Left lung (tissue), 10 donors: ENCODE data around the gene PRLR. TPM values are rescaled to one million over a fixed set of nuclear protein-coding genes. Genes with fewer than 3 reads are reported as not detected.
A peak's percentile ranks its signal among the peaks of the same experiment; 100 is the strongest.

Experiments
- ATAC-seq: fragments of 200-7000 bp; cut with Tn5 transposase; one replicate; pipeline ENCODE4 v1.9.1; 2020; ENCODE audit warnings: moderate library complexity
- DNase-seq, 4 donors: peaks; one replicate each; pipeline ENCODE4 v3.0.0-alpha.2; 2013 to 2020
- H3K27ac ChIP-seq, 2 donors: fragments of 200-600 bp; sonication (generic) in 1 of 2; one replicate each; pipeline versions ENCODE4 v1.5.0 to v1.8.0; 2020 to 2021
- H3K27me3 ChIP-seq, 2 donors: fragments of 200-600 bp; sonication (generic) in 1 of 2; one replicate each; pipeline versions ENCODE4 v1.5.0 to v1.8.0; 2020 to 2021
- H3K36me3 ChIP-seq, 2 donors: fragments of 200-600 bp; sonication (generic) in 1 of 2; one replicate each; pipeline versions ENCODE4 v1.5.0 to v1.8.0; 2020 to 2021
- H3K4me1 ChIP-seq, 2 donors: fragments of 200-600 bp; one replicate each; pipeline ENCODE4 v1.8.0; 2021
- H3K4me3 ChIP-seq, 2 donors: fragments of 200-600 bp; sonication (generic) in 1 of 2; one replicate each; pipeline versions ENCODE4 v1.5.0 to v1.8.0; 2020 to 2021; ENCODE audit warnings: mild to moderate bottlenecking in 1 of 2
- H3K9me3 ChIP-seq, 2 donors: fragments of 200-600 bp; sonication (generic) in 1 of 2; one replicate each; pipeline versions ENCODE4 v1.5.0 to v1.8.0; 2020 to 2021
- CTCF ChIP-seq, 2 donors: fragments of 200-600 bp; sonication (generic) in 1 of 2; IDR thresholded peaks; one replicate each; pipeline versions ENCODE4 v1.5.0 to v1.8.0; 2021; ENCODE audit warnings: antibody characterized with exemption in 2 of 2
- intact Hi-C, 2 donors: fragments of 100-400 bp; cut with DNase I; formaldehyde crosslinking; loops; one replicate each; pipeline versions ENCODE4 v1.11.2 to v1.14.2; 2022
- polyA plus RNA-seq, 6 donors: library from polyadenylated mRNA; unstranded; fragments of 120-200 nt; gene quantifications; one replicate each; pipeline ENCODE4 v1.2.1, GENCODE V29; 2013; ENCODE audit not compliant: insufficient read length in 6 of 6
- total RNA-seq, 2 donors: library from RNA; stranded (reverse); fragmentation: NEBNext Ultra II Directional; extraction: Animal tissue kit (Norgen Biotek cat#: 25700); gene quantifications; one replicate each; pipeline ENCODE4 v1.2.1, GENCODE V29; 2021
- donor health status: DM: no; HTN: yes; CAD: no.
- donor health status: DM: no; HTN: no; CAD: no.

Gene PRLR
- total and polyA plus RNA-seq, 8 donors: 0.84 to 4.1 (median 2.5) TPM

DNA sequence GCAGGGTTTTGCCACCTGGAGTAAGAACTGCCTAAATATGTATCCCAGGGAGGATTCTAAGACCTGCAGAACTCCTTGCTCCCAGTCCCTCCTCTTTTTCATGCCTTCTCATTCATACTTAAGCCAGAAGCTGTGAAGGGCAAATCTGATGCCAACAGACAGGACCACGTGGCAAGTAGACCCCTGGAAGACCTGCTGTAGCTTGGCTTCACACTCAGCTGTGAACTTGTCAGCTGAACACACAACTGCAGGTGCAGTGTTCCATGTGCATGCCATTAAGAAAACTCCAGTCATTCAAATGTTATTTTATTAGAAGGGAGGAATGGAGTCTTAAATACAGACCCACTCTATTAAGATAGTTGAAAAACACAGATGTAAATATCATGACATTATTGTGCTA is 103.3 kb downstream of the PRLR start:
- intact Hi-C loops: no loop called here
- no peak for ATAC-seq
- no peak overlapping the region for H3K4me3 ChIP-seq

GRCh38 chr5:35125746-35126145 is 104.5 kb downstream of the PRLR start:
- Histone ChIP-seq H3K4me3 (no peak overlapping the region), H3K27me3 (no peaks in the 10 kb centered on the region), H3K27ac (no peak overlapping the region), H3K36me3 (no peaks in the 10 kb centered on the region), H3K4me1 (no peaks in the 10 kb centered on the region), H3K9me3 (no peaks in the 10 kb centered on the region)
- intact Hi-C loops: no loop called here
- TF ChIP-seq CTCF (IDR thresholded peaks at IDR 0.05): no peak
- no peak for DNase-seq
- ATAC-seq: no peak

More for the DNA sequence above, 103.3 kb downstream of the PRLR start:
- no peaks in the 10 kb centered on the region for H3K27me3 ChIP-seq
- no peaks in the 10 kb centered on the region for H3K9me3 ChIP-seq
- no peak overlapping the region for H3K27ac ChIP-seq
- no peaks in the 10 kb centered on the region for H3K4me1 ChIP-seq
- no peak for DNase-seq
- no peak for TF ChIP-seq CTCF (IDR thresholded peaks at IDR 0.05)
- no peaks in the 10 kb centered on the region for H3K36me3 ChIP-seq

GRCh38 chr5:35124932-35125331 is 105.4 kb downstream of the PRLR start:
- ATAC-seq (no peak), DNase-seq (no peak)
- H3K36me3 ChIP-seq: no peaks in the 10 kb centered on the region
- no peaks in the 10 kb centered on the region for H3K27me3 ChIP-seq
- no peak for TF ChIP-seq CTCF (IDR thresholded peaks at IDR 0.05)
- no peaks in the 10 kb centered on the region for H3K4me1 ChIP-seq
- no peak overlapping the region for H3K4me3 ChIP-seq
- no peaks in the 10 kb centered on the region for H3K9me3 ChIP-seq
- intact Hi-C loops: no loop called here
- no peak overlapping the region for H3K27ac ChIP-seq

DNA sequence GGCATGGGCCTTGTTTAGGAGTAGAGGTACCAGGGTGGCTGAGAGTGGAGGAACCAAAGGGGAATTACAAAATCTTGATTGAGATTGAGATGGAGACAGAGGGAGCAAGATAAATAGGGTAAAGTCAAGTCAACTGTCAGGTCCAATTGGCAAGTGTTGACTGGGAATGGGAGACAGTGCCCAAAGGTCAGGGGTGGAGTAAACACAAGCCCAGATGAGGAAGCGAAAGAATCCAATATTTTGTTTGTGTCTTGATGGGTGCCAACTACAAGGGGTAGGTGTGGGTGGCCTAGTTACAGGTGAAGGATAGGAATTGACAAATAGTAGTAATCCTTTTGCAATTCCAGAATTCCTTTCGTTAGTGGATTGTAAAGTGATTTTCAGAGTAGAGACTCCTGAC is 107.5 kb downstream of the PRLR start:
- no peak for ATAC-seq
- H3K4me1 ChIP-seq: no peaks in the 10 kb centered on the region

DNA sequence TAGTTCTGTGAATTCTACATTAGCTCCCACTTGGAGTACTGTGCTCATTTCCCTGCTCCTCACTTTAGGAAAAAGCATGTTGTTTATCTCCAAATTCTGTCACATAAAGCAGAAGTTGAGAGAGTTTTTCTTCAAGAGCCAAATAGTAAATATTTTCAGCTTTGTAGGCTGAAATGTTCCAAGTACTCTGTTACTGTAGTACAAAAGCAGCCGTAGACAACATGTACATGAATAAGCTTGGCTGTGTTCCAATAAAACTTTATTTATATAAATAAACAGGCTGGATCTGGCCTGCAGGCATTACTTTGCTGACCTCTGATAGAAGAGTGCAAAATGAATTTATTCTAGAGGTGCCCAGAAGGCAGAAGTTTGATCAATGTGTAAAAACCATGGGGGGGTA is 109.6 kb downstream of the PRLR start:
- Histone ChIP-seq H3K9me3 (no peaks in the 10 kb centered on the region), H3K4me3 (no peak overlapping the region), H3K27ac (no peak overlapping the region), H3K36me3 (no peaks in the 10 kb centered on the region), H3K4me1 (no peaks in the 10 kb centered on the region), H3K27me3 (no peaks in the 10 kb centered on the region)
- peak in 2 of 4 donors; percentile 42 to 64 for DNase-seq
- intact Hi-C loops: no loop called here
- TF ChIP-seq CTCF (IDR thresholded peaks at IDR 0.05): no peak
- ATAC-seq: no peak

More for the DNA sequence above, 107.5 kb downstream of the PRLR start:
- DNase-seq: no peak
- no peak for TF ChIP-seq CTCF (IDR thresholded peaks at IDR 0.05)
- intact Hi-C loops: no loop called here
- H3K27me3 ChIP-seq: no peaks in the 10 kb centered on the region
- no peak overlapping the region for H3K27ac ChIP-seq
- no peaks in the 10 kb centered on the region for H3K9me3 ChIP-seq
- H3K36me3 ChIP-seq: no peaks in the 10 kb centered on the region
- H3K4me3 ChIP-seq: no peak overlapping the region
